ENCODE results near the gene PCDHGC5. TPM values are rescaled to one million over a fixed set of nuclear protein-coding genes. Genes with fewer than 3 reads are reported as not detected.

Gene PCDHGC5
- total RNA-seq, 1 donor from 2014 or later, result 7.7 TPM

GRCh38 chr5:141492168-141492885, 3.4 kb downstream of the PCDHGC5 start:
- peaks cover 49% of the 10 kb centered on the region for H3K4me1 ChIP-seq (ENCODE audit: insufficient read depth, low read length)
- H3K36me3 ChIP-seq (ENCODE audit: insufficient read depth, low read length), result no peaks in the 10 kb centered on the region
- peaks cover 38% of the 10 kb centered on the region for H4K20me1 ChIP-seq (ENCODE audit: insufficient read depth, low read length)
- no peak overlapping the region for H3K4me2 ChIP-seq (ENCODE audit: low read length)
- peaks cover 2% of the 10 kb centered on the region for H3K9me3 Mint-ChIP-seq (ENCODE audit: unreplicated experiment)
- H3K79me2 ChIP-seq (ENCODE audit: insufficient read depth, low read length), result peaks cover 47% of the 10 kb centered on the region
- no peak overlapping the region for H3K27ac Mint-ChIP-seq (ENCODE audit: unreplicated experiment)
- no peak overlapping the region for H3K27ac ChIP-seq (ENCODE audit: low read depth, low read length)
- peaks cover 25% of the 10 kb centered on the region for H3K36me3 Mint-ChIP-seq (ENCODE audit: low read depth, unreplicated experiment)
- H3K27me3 ChIP-seq (ENCODE audit: insufficient read depth, low read length), result no peaks in the 10 kb centered on the region
- H3K4me3 Mint-ChIP-seq (ENCODE audit: unreplicated experiment), result no peak overlapping the region
- no peaks in the 10 kb centered on the region for H3K9me3 ChIP-seq (ENCODE audit: insufficient read depth, low read depth, low read length)
- DNase-seq (ENCODE audit: low read depth) (no peak), FAIRE-seq (no peak)
- H2AFZ ChIP-seq (ENCODE audit: low read depth, low read length), result no peak overlapping the region
- H3K9ac ChIP-seq (ENCODE audit: low read length), result no peak overlapping the region
- H3K4me3 ChIP-seq (ENCODE audit: insufficient read depth, low read depth, low read length), result no peak overlapping the region
- peaks cover 45% of the 10 kb centered on the region for H3K4me1 Mint-ChIP-seq (ENCODE audit: low read depth, unreplicated experiment)
- H3K27me3 Mint-ChIP-seq (ENCODE audit: low read depth, unreplicated experiment), result no peaks in the 10 kb centered on the region
- TF ChIP-seq EZH2 (IDR thresholded peaks at IDR 0.05; ENCODE audit: insufficient read depth, low read length), result no peak
- TF ChIP-seq, protein P1, sequence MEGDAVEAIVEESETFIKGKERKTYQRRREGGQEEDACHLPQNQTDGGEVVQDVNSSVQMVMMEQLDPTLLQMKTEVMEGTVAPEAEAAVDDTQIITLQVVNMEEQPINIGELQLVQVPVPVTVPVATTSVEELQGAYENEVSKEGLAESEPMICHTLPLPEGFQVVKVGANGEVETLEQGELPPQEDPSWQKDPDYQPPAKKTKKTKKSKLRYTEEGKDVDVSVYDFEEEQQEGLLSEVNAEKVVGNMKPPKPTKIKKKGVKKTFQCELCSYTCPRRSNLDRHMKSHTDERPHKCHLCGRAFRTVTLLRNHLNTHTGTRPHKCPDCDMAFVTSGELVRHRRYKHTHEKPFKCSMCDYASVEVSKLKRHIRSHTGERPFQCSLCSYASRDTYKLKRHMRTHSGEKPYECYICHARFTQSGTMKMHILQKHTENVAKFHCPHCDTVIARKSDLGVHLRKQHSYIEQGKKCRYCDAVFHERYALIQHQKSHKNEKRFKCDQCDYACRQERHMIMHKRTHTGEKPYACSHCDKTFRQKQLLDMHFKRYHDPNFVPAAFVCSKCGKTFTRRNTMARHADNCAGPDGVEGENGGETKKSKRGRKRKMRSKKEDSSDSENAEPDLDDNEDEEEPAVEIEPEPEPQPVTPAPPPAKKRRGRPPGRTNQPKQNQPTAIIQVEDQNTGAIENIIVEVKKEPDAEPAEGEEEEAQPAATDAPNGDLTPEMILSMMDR (IDR thresholded peaks at IDR 0.05; ENCODE audit: insufficient read depth, low read depth, low read length), result no peak

GRCh38 chr5:141493500-141494422, 4.9 kb downstream of the PCDHGC5 start:
- FAIRE-seq (no peak), DNase-seq (ENCODE audit: low read depth) (peak; percentile 71)
- Histone ChIP-seq H3K9ac (ENCODE audit: low read length) (peak overlapping the region; percentile 80), H3K36me3 (ENCODE audit: insufficient read depth, low read length) (peaks cover 3% of the 10 kb centered on the region), H3K4me2 (ENCODE audit: low read length) (peak overlapping the region; percentile 78), H3K27me3 (ENCODE audit: insufficient read depth, low read length) (no peaks in the 10 kb centered on the region), H3K4me3 (ENCODE audit: insufficient read depth, low read depth, low read length) (no peak overlapping the region), H3K79me2 (ENCODE audit: insufficient read depth, low read length) (peaks cover 44% of the 10 kb centered on the region), H3K4me1 (ENCODE audit: insufficient read depth, low read length) (peaks cover 43% of the 10 kb centered on the region), H3K9me3 (ENCODE audit: insufficient read depth, low read depth, low read length) (no peaks in the 10 kb centered on the region), H4K20me1 (ENCODE audit: insufficient read depth, low read length) (peaks cover 23% of the 10 kb centered on the region), H2AFZ (ENCODE audit: low read depth, low read length) (no peak overlapping the region), H3K27ac (ENCODE audit: low read depth, low read length) (peak overlapping the region; percentile 78)
- Mint-ChIP-seq H3K27ac (ENCODE audit: unreplicated experiment) (peak overlapping the region; percentile 41), H3K4me1 (ENCODE audit: low read depth, unreplicated experiment) (peaks cover 39% of the 10 kb centered on the region), H3K36me3 (ENCODE audit: low read depth, unreplicated experiment) (peaks cover 21% of the 10 kb centered on the region), H3K27me3 (ENCODE audit: low read depth, unreplicated experiment) (no peaks in the 10 kb centered on the region), H3K9me3 (ENCODE audit: unreplicated experiment) (peaks cover 4% of the 10 kb centered on the region), H3K4me3 (ENCODE audit: unreplicated experiment) (no peak overlapping the region)
- no peak for TF ChIP-seq EZH2 (IDR thresholded peaks at IDR 0.05; ENCODE audit: insufficient read depth, low read length)
- TF ChIP-seq, protein P1 (IDR thresholded peaks at IDR 0.05; ENCODE audit: insufficient read depth, low read depth, low read length), result no peak
